Nucleus accumbens (tissue), 56 donors: ENCODE results near the gene SOAT2.
A peak's percentile ranks its signal among the peaks of the same experiment; 100 is the strongest.
"Not testable (repeated sequence)": the region's sequence is repeated elsewhere in the genome, so short reads cannot be mapped to it uniquely, and the experiment has no call there.

Source experiments
- DNase-seq, 56 donors: peaks; one replicate each; lab custom pipeline; 2025; lab: John Stamatoyannopoulos, UW

SOAT2 gene

GRCh38 chr12:53079226-53080117, 23.8 kb upstream of the SOAT2 start, which contains the start of gene SPRYD3:
Gene SPRYD3, minus strand, starts transcription at chr12:53079390. Its CDS starts 57 bp downstream, at chr12:53079333.
- peak; percentile 84 to 99 (median 97) for DNase-seq

GRCh38 chr12:53082637-53083175, 20.6 kb upstream of the SOAT2 start:
- DNase-seq, result no peak

- no peak for DNase-seq
These were observed 16.9 kb upstream of the SOAT2 start for GRCh38 chr12:53086361-53086760.

GRCh38 chr12:53090105-53090504, 13.2 kb upstream of the SOAT2 start:
- DNase-seq, result no peak

GRCh38 chr12:53090554-53090953, 12.7 kb upstream of the SOAT2 start:
- DNase-seq, result no peak

GRCh38 chr12:53091756-53092155, 11.5 kb upstream of the SOAT2 start:
- no peak for DNase-seq

GRCh38 chr12:53093777-53094393, 9.4 kb upstream of the SOAT2 start:
- DNase-seq, result peak in 1 of 56 donors; percentile 8

GRCh38 chr12:53094394-53094787, 8.9 kb upstream of the SOAT2 start:
- DNase-seq, result no peak

- DNase-seq, result not testable (repeated sequence)
These were observed 8.3 kb upstream of the SOAT2 start for GRCh38 chr12:53094796-53095595.

GRCh38 chr12:53095596-53095895, 7.7 kb upstream of the SOAT2 start:
- DNase-seq, result not testable (repeated sequence)

GRCh38 chr12:53096089-53096741, 7.1 kb upstream of the SOAT2 start:
- no peak for DNase-seq

GRCh38 chr12:53096759-53097158, 6.5 kb upstream of the SOAT2 start:
- DNase-seq, result no peak

- no peak for DNase-seq
These were observed 6.1 kb upstream of the SOAT2 start for GRCh38 chr12:53097207-53097563.

- DNase-seq, result peak in 23 of 56 donors; percentile 4 to 76 (median 35)
These were observed 5.5 kb upstream of the SOAT2 start, which contains the start of gene IGFBP6 for GRCh38 chr12:53097564-53098353. Gene IGFBP6, plus strand, starts transcription at chr12:53097667. Its CDS starts 51 bp downstream, at chr12:53097718.

- peak in 40 of 56 donors; percentile 13 to 86 (median 44) for DNase-seq
These were observed 4.8 kb upstream of the SOAT2 start for GRCh38 chr12:53098354-53098981.

GRCh38 chr12:53099071-53099882, 4.0 kb upstream of the SOAT2 start:
- DNase-seq, result peak in 51 of 56 donors; percentile 10 to 91 (median 59)

- no peak for DNase-seq
These were observed 2.7 kb upstream of the SOAT2 start for GRCh38 chr12:53100466-53101151.
